Left lung (tissue), 10 donors: Measurements from ENCODE around the gene ACACA. TPM values are rescaled to one million over a fixed set of nuclear protein-coding genes. Genes with fewer than 3 reads are reported as not detected.

Experiments used
- ATAC-seq: fragments of 200-7000 bp; cut with Tn5 transposase; one replicate; pipeline ENCODE4 v1.9.1; 2020; ENCODE audit warnings: moderate library complexity
- DNase-seq, 4 donors: peaks; one replicate each; pipeline ENCODE4 v3.0.0-alpha.2; 2013 to 2020
- H3K27ac ChIP-seq, 2 donors: fragments of 200-600 bp; sonication (generic) in 1 of 2; one replicate each; pipeline versions ENCODE4 v1.5.0 to v1.8.0; 2020 to 2021
- H3K27me3 ChIP-seq, 2 donors: fragments of 200-600 bp; sonication (generic) in 1 of 2; one replicate each; pipeline versions ENCODE4 v1.5.0 to v1.8.0; 2020 to 2021
- H3K36me3 ChIP-seq, 2 donors: fragments of 200-600 bp; sonication (generic) in 1 of 2; one replicate each; pipeline versions ENCODE4 v1.5.0 to v1.8.0; 2020 to 2021
- H3K4me1 ChIP-seq, 2 donors: fragments of 200-600 bp; one replicate each; pipeline ENCODE4 v1.8.0; 2021
- H3K4me3 ChIP-seq, 2 donors: fragments of 200-600 bp; sonication (generic) in 1 of 2; one replicate each; pipeline versions ENCODE4 v1.5.0 to v1.8.0; 2020 to 2021; ENCODE audit warnings: mild to moderate bottlenecking in 1 of 2
- H3K9me3 ChIP-seq, 2 donors: fragments of 200-600 bp; sonication (generic) in 1 of 2; one replicate each; pipeline versions ENCODE4 v1.5.0 to v1.8.0; 2020 to 2021
- CTCF ChIP-seq, 2 donors: fragments of 200-600 bp; sonication (generic) in 1 of 2; IDR thresholded peaks; one replicate each; pipeline versions ENCODE4 v1.5.0 to v1.8.0; 2021; ENCODE audit warnings: antibody characterized with exemption in 2 of 2
- intact Hi-C, 2 donors: fragments of 100-400 bp; cut with DNase I; formaldehyde crosslinking; loops; one replicate each; pipeline versions ENCODE4 v1.11.2 to v1.14.2; 2022
- polyA plus RNA-seq, 6 donors: library from polyadenylated mRNA; unstranded; fragments of 120-200 nt; gene quantifications; one replicate each; pipeline ENCODE4 v1.2.1, GENCODE V29; 2013; ENCODE audit not compliant: insufficient read length in 6 of 6
- total RNA-seq, 2 donors: library from RNA; stranded (reverse); fragmentation: NEBNext Ultra II Directional; extraction: Animal tissue kit (Norgen Biotek cat#: 25700); gene quantifications; one replicate each; pipeline ENCODE4 v1.2.1, GENCODE V29; 2021
- donor health status: DM: no; HTN: yes; CAD: no.
- donor health status: DM: no; HTN: no; CAD: no.

Gene ACACA
- total and polyA plus RNA-seq, 8 donors, result 43.6 to 128 (median 53.3) TPM

- no peaks in the 10 kb centered on the region for H3K27me3 ChIP-seq
- DNase-seq (no peak), ATAC-seq (no peak)
- no peaks in the 10 kb centered on the region for H3K4me1 ChIP-seq
- H3K4me3 ChIP-seq, result no peak overlapping the region
- no peaks in the 10 kb centered on the region for H3K9me3 ChIP-seq
- H3K36me3 ChIP-seq, result peaks cover 0 to 58% of the 10 kb centered on the region in 2 donors
- no peak for TF ChIP-seq CTCF (IDR thresholded peaks at IDR 0.05)
- intact Hi-C loops, result no loop called here
- no peak overlapping the region for H3K27ac ChIP-seq
Observed at GRCh38 chr17:37142294-37142896, 264.2 kb downstream of the ACACA start.

- Histone ChIP-seq H3K27ac (no peak overlapping the region), H3K27me3 (no peaks in the 10 kb centered on the region), H3K4me1 (no peaks in the 10 kb centered on the region), H3K9me3 (no peaks in the 10 kb centered on the region), H3K4me3 (no peak overlapping the region), H3K36me3 (peaks cover 0 to 44% of the 10 kb centered on the region in 2 donors)
- intact Hi-C loops, result no loop called here
- TF ChIP-seq CTCF (IDR thresholded peaks at IDR 0.05), result no peak
- ATAC-seq (no peak), DNase-seq (no peak)
Observed at GRCh38 chr17:37138571-37139120, 268.0 kb downstream of the ACACA start.

- TF ChIP-seq CTCF (IDR thresholded peaks at IDR 0.05), result no peak
- intact Hi-C loops, result no loop called here
Observed at GRCh38 chr17:37137906-37138514, 268.6 kb downstream of the ACACA start.

GRCh38 chr17:37137070-37137610 is 269.5 kb downstream of the ACACA start:
- ATAC-seq (no peak), DNase-seq (no peak)
- Histone ChIP-seq H3K36me3 (peaks cover 0 to 36% of the 10 kb centered on the region in 2 donors), H3K9me3 (no peaks in the 10 kb centered on the region), H3K27me3 (no peaks in the 10 kb centered on the region), H3K27ac (no peak overlapping the region), H3K4me1 (no peaks in the 10 kb centered on the region), H3K4me3 (no peak overlapping the region)
- no peak for TF ChIP-seq CTCF (IDR thresholded peaks at IDR 0.05)
- intact Hi-C loops, result no loop called here

More at GRCh38 chr17:37137906-37138514, 268.6 kb downstream of the ACACA start:
- DNase-seq, result no peak
- H3K9me3 ChIP-seq, result no peaks in the 10 kb centered on the region
- no peak for ATAC-seq
- no peaks in the 10 kb centered on the region for H3K4me1 ChIP-seq
- peaks cover 0 to 40% of the 10 kb centered on the region in 2 donors for H3K36me3 ChIP-seq
- H3K27ac ChIP-seq, result no peak overlapping the region
- no peak overlapping the region for H3K4me3 ChIP-seq
- no peaks in the 10 kb centered on the region for H3K27me3 ChIP-seq

GRCh38 chr17:37135576-37135975 is 271.1 kb downstream of the ACACA start:
- intact Hi-C loops, result no loop called here

More at GRCh38 chr17:37135576-37135975, 271.1 kb downstream of the ACACA start:
- Histone ChIP-seq H3K36me3 (peaks cover 0 to 22% of the 10 kb centered on the region in 2 donors), H3K4me3 (no peak overlapping the region), H3K4me1 (no peaks in the 10 kb centered on the region), H3K9me3 (no peaks in the 10 kb centered on the region), H3K27me3 (no peaks in the 10 kb centered on the region), H3K27ac (no peak overlapping the region)
- TF ChIP-seq CTCF (IDR thresholded peaks at IDR 0.05), result no peak
- DNase-seq (no peak), ATAC-seq (no peak)
